HepG2 (cell line): Measurements from ENCODE around the gene ROS1. TPM values are rescaled to one million over a fixed set of nuclear protein-coding genes. Genes with fewer than 3 reads are reported as not detected.

ENCODE experiments used
- ATAC-seq: fragments of 200-7000 bp; cut with Tn5 transposase; 3 replicates; pipeline ENCODE4 v1.9.1; 2020; ENCODE audit warnings: mild to moderate bottlenecking, moderate library complexity
- BruUV-seq: library from RNA; stranded (reverse); fragments of 400-500 nt; replicated peaks from 2 replicates; lab custom pipeline; 2021; lab: Mats Ljungman, UMichigan
- CTCF ChIA-PET: fragments of 300-600 bp; formaldehyde crosslinking; extraction: SDS; loops from one replicate; lab custom pipeline; 2021; ENCODE audit warnings: low total read pairs, inconsistent platforms, low intra/inter-chr PET ratio; lab: Yijun Ruan, JAX
- POLR2A ChIA-PET: fragments of 350-600 bp; sonication (Branson Sonifier 250); formaldehyde crosslinking; loops from one replicate; lab custom pipeline; 2020; ENCODE audit warnings: antibody characterized with exemption, inconsistent platforms; lab: Yijun Ruan, JAX
- DNase-seq: peaks from one replicate; pipeline ENCODE4 v3.0.0-alpha.2; 2015; ENCODE audit warnings: low spot score
- FAIRE-seq: peaks from 3 replicates; lab custom pipeline; 2011; peaks lifted over from hg19 to GRCh38; lab: Jason Lieb, UNC
- H2AFZ ChIP-seq: one replicate; pipeline ENCODE4 v1.6.1; 2011; ENCODE audit warnings: low read length, inconsistent platforms
- H3K27ac ChIP-seq: fragments of 300-600 bp; 3 replicates; pipeline ENCODE4 v1.8.0; 2011; ENCODE audit warnings: mixed run types, mild to moderate bottlenecking, mixed read lengths, low read length, inconsistent platforms; ENCODE audit not compliant: insufficient read depth; ENCODE audit errors: extremely low read length
- H3K27me3 ChIP-seq, 2 experiments: fragments of 200-600 bp in 1 of 2; 2 replicates in 1 of 2; 3 replicates in 1 of 2; pipeline versions ENCODE4 v1.6.0 to v1.8.0; 2011; ENCODE audit warnings: low read length in 2 of 2, mild to moderate bottlenecking in 2 of 2, moderate library complexity in 2 of 2, inconsistent platforms in 1 of 2; ENCODE audit not compliant: insufficient read depth in 2 of 2, control insufficient read depth in 1 of 2
- H3K36me3 ChIP-seq, 2 experiments: fragments of 200-600 bp in 1 of 2; replicated peaks in 1 of 2; 2 replicates in 1 of 2; 3 replicates in 1 of 2; pipeline versions ENCODE4 v1.5.1 to v1.8.0; 2011; ENCODE audit warnings: low read length in 2 of 2, inconsistent platforms in 1 of 2; ENCODE audit not compliant: insufficient read depth in 2 of 2, control insufficient read depth in 1 of 2
- H3K4me1 ChIP-seq: 2 replicates; pipeline ENCODE4 v1.5.1; 2012; ENCODE audit warnings: low read length, inconsistent platforms; ENCODE audit not compliant: insufficient read depth
- H3K4me2 ChIP-seq: 2 replicates; pipeline ENCODE4 v1.6.0; 2011; ENCODE audit warnings: low read depth, low read length, inconsistent platforms
- H3K4me3 ChIP-seq, 3 experiments: fragments of 200-600 bp in 1 of 3; sonication (generic), shearing (Covaris generic) in 1 of 3; replicated peaks in 1 of 3; 2 replicates each; pipeline ENCODE4 v1.5.1; 2011 to 2016; ENCODE audit warnings: low read length in 3 of 3, inconsistent platforms in 2 of 3, low read depth in 2 of 3, mild to moderate bottlenecking in 2 of 3, control low read depth in 1 of 3, mixed read lengths in 1 of 3; ENCODE audit not compliant: insufficient read depth in 1 of 3
- H3K79me2 ChIP-seq: one replicate; pipeline ENCODE4 v1.6.1; 2011; ENCODE audit warnings: low read length, inconsistent platforms; ENCODE audit not compliant: insufficient read depth
- H3K9ac ChIP-seq: 2 replicates; pipeline ENCODE4 v1.6.0; 2011; ENCODE audit warnings: mild to moderate bottlenecking, low read depth, low read length, inconsistent platforms; ENCODE audit not compliant: insufficient read depth
- H3K9me3 ChIP-seq: 2 replicates; pipeline ENCODE4 v1.5.1; 2012; ENCODE audit warnings: mild to moderate bottlenecking, low read length
- H4K20me1 ChIP-seq: 2 replicates; pipeline ENCODE4 v1.6.0; 2011; ENCODE audit warnings: inconsistent platforms, mild to moderate bottlenecking, low read length, moderate library complexity; ENCODE audit not compliant: insufficient read depth
- ATM ChIP-seq: fragments of 450-650 bp; IDR thresholded peaks from 2 replicates; pipeline ENCODE4 v1.7.1; 2017; ENCODE audit warnings: mild to moderate bottlenecking, borderline replicate concordance
- CBX1 ChIP-seq: IDR thresholded peaks from one replicate; pipeline ENCODE4 v1.6.1; 2016; ENCODE audit warnings: antibody characterized with exemption, low read depth
- DNMT3B ChIP-seq: conservative IDR thresholded peaks from 2 replicates; pipeline ENCODE4 v1.6.1; 2016; ENCODE audit warnings: missing biosample characterization, control low read depth
- FOXO4 ChIP-seq: sonication (generic); formaldehyde crosslinking; conservative IDR thresholded peaks from 2 replicates; pipeline ENCODE4 v1.8.1; 2023; ENCODE audit warnings: missing genetic modification reagents
- GPN1 ChIP-seq: sonication (generic); formaldehyde crosslinking; IDR thresholded peaks from 2 replicates; pipeline ENCODE4 v1.5.1; 2020; ENCODE audit warnings: missing genetic modification reagents, borderline replicate concordance
- HNRNPL ChIP-seq: fragments of 200-400 bp; formaldehyde crosslinking; IDR thresholded peaks from 2 replicates; pipeline ENCODE4 v1.6.1; 2017; ENCODE audit warnings: mild to moderate bottlenecking, low read depth, low read length
- KLF16 ChIP-seq, 2 experiments: sonication (generic) in 1 of 2; formaldehyde crosslinking in 1 of 2; IDR thresholded peaks; 2 replicates each; pipeline versions ENCODE4 v1.6.1 to v1.8.0; 2016 to 2023; ENCODE audit warnings: missing genetic modification reagents in 2 of 2, missing compliant biosample characterization in 1 of 2
- MIXL1 ChIP-seq: IDR thresholded peaks from 2 replicates; pipeline ENCODE4 v1.6.1; 2016
- NR0B2 ChIP-seq: sonication (generic); formaldehyde crosslinking; IDR thresholded peaks from 2 replicates; pipeline ENCODE4 v1.4.0; 2020; ENCODE audit warnings: mild to moderate bottlenecking, missing genetic modification reagents
- ZBTB42 ChIP-seq: sonication (generic); formaldehyde crosslinking; IDR thresholded peaks from 2 replicates; pipeline ENCODE4 v1.5.0; 2020; ENCODE audit warnings: mild to moderate bottlenecking, missing genetic modification reagents
- ZFP62 ChIP-seq: sonication (generic); formaldehyde crosslinking; IDR thresholded peaks from 2 replicates; pipeline ENCODE4 v1.4.0; 2020; ENCODE audit warnings: missing genetic modification reagents
- ZFYVE20 ChIP-seq: sonication (generic); formaldehyde crosslinking; IDR thresholded peaks from 2 replicates; pipeline ENCODE4 v1.8.0; 2023; ENCODE audit warnings: low read depth, mild to moderate bottlenecking, moderate library complexity, missing genetic modification reagents, borderline replicate concordance
- ZNF24 ChIP-seq: fragments of 450-650 bp; IDR thresholded peaks from 2 replicates; pipeline ENCODE4 v1.6.1; 2017; ENCODE audit warnings: antibody characterized with exemption, mild to moderate bottlenecking
- WGBS: methylation state at CpG from one replicate; pipeline ENCODE4 v1.1.6; 2017; ENCODE audit warnings: low lambda C conversion rate; 5-methylcytosine and 5-hydroxymethylcytosine counted together
- in situ Hi-C: cut with HindIII; loops from 2 replicates; pipeline ENCODE4 v1.10.0; 2017; ENCODE audit warnings: low pct_unique_long_range_greater_than_20kb; ENCODE audit not compliant: extremely low pct_ligation_motif_present
- intact Hi-C: fragments of 100-400 bp; cut with micrococcal nuclease; formaldehyde crosslinking; loops from one replicate; pipeline ENCODE4 v1.10.0; 2022; ENCODE audit not compliant: unreplicated experiment
- polyA plus RNA-seq, 8 experiments: library from polyadenylated mRNA; depleted of rRNA in 3 of 8; stranded (reverse) in 7 of 8; unstranded in 1 of 8; fragments of >200 nt; fragmentation: Illumina TruSeq in 4 of 8; extraction: Trizol in 4 of 8; gene quantifications; 2 replicates each; pipeline versions ENCODE4 v1.2.1 to v1.2.3, GENCODE V29; 2011 to 2016; ENCODE audit warnings: low read depth in 4 of 8, missing spikeins in 1 of 8, mixed read lengths in 1 of 8; ENCODE audit not compliant: insufficient read depth in 1 of 8
- total RNA-seq, 5 experiments: library from RNA; depleted of rRNA; stranded (reverse); fragments of >200 nt; fragmentation: Illumina TruSeq; extraction: Trizol; gene quantifications; 2 replicates each; pipeline ENCODE4 v1.2.3, GENCODE V29; 2016; ENCODE audit warnings: low read depth in 1 of 5

ROS1 gene
- total and polyA plus RNA-seq, 2 of the 13 experiments (the other 11 are each of a cell fraction or from before 2014, with no cell fraction given): not detected

GRCh38 chr6:117338567-117338966, 87.2 kb downstream of the ROS1 start:
- H2AFZ ChIP-seq: no peak overlapping the region
- H3K27ac ChIP-seq: no peak overlapping the region
- no peaks in the 10 kb centered on the region for H3K36me3 ChIP-seq
- no peaks in the 10 kb centered on the region for H3K4me1 ChIP-seq
- H3K4me3 ChIP-seq: no peak overlapping the region
- no peaks in the 10 kb centered on the region for H4K20me1 ChIP-seq
- TF ChIP-seq ZBTB42 (CRISPR knock-in tag): no peak
- no peak for TF ChIP-seq MIXL1 (CRISPR knock-in tag)
- no peak for TF ChIP-seq ZNF24
- no peak for TF ChIP-seq CBX1
- no peak for TF ChIP-seq GPN1 (CRISPR knock-in tag)
- no peak for TF ChIP-seq FOXO4 (CRISPR knock-in tag)
- TF ChIP-seq ATM: no peak
- no peak for TF ChIP-seq ZFP62 (CRISPR knock-in tag)
- no peak for TF ChIP-seq DNMT3B (CRISPR knock-in tag)
- TF ChIP-seq NR0B2: no peak
- TF ChIP-seq ZFYVE20 (CRISPR knock-in tag): no peak
- no peak for TF ChIP-seq HNRNPL
- TF ChIP-seq KLF16 (CRISPR knock-in tag; IDR thresholded peaks at IDR 0.05): no peak
- ChIA-PET POLR2A (no interaction called here), CTCF (no interaction called here)
- ATAC-seq (no peak), FAIRE-seq (no peak), DNase-seq (no peak)
- no peaks in the 10 kb centered on the region; a peak in 1 of 5 replicates for H3K27me3 ChIP-seq
- WGBS: 0% methylated on average over 1 of the region's 1 CpG
- in situ Hi-C loops (no loop called here), intact Hi-C loops (no loop called here)
- H3K4me2 ChIP-seq: no peak overlapping the region
- H3K79me2 ChIP-seq: no peaks in the 10 kb centered on the region
- no TSS peak for BruUV-seq
- H3K9me3 ChIP-seq: no peaks in the 10 kb centered on the region
- no peak overlapping the region for H3K9ac ChIP-seq
